HEK293T (cell line): ENCODE measurements around the gene SPSB1.

Experiments used
- ARNT ChIP-seq: fragments of 450-650 bp; IDR thresholded peaks from 2 replicates; pipeline ENCODE4 v1.6.1; 2017; ENCODE audit warnings: mild to moderate bottlenecking
- ELF4 ChIP-seq: fragments of 450-650 bp; IDR thresholded peaks from 2 replicates; pipeline ENCODE4 v1.6.1; 2017; ENCODE audit warnings: antibody characterized with exemption
- FOXK2 ChIP-seq: fragments of 450-650 bp; IDR thresholded peaks from 2 replicates; pipeline ENCODE4 v1.6.1; 2016; ENCODE audit warnings: mild to moderate bottlenecking
- FOXM1 ChIP-seq: fragments of 450-650 bp; IDR thresholded peaks from 2 replicates; pipeline ENCODE4 v1.6.1; 2017; ENCODE audit warnings: mild to moderate bottlenecking, borderline replicate concordance
- HDGF ChIP-seq: fragments of 450-650 bp; IDR thresholded peaks from 2 replicates; pipeline ENCODE4 v1.6.1; 2017; ENCODE audit warnings: antibody characterized with exemption, borderline replicate concordance
- L3MBTL2 ChIP-seq: fragments of 450-650 bp; conservative IDR thresholded peaks from 2 replicates; pipeline ENCODE4 v1.6.1; 2016; ENCODE audit warnings: mild to moderate bottlenecking
- NFRKB ChIP-seq: fragments of 450-650 bp; IDR thresholded peaks from 2 replicates; pipeline ENCODE4 v1.6.1; 2016; ENCODE audit warnings: mild to moderate bottlenecking, moderate library complexity
- SP1 ChIP-seq: fragments of 450-650 bp; IDR thresholded peaks from 2 replicates; pipeline ENCODE4 v1.6.1; 2017
- SUZ12 ChIP-seq: fragments of 450-650 bp; IDR thresholded peaks from 2 replicates; pipeline ENCODE4 v1.6.1; 2016; ENCODE audit warnings: mild to moderate bottlenecking
- TARDBP ChIP-seq: fragments of 450-650 bp; IDR thresholded peaks from 2 replicates; pipeline ENCODE4 v1.6.1; 2016

- TF ChIP-seq TARDBP (no peak), FOXK2 (no peak), ELF4 (no peak), FOXM1 (no peak), HDGF (no peak), SP1 (no peak), L3MBTL2 (no peak), NFRKB (no peak), ARNT (no peak), SUZ12 (no peak)
Measured at GRCh38 chr1:9269721-9270120, 23.0 kb upstream of the SPSB1 start.
